IMR-90 (cell line): ENCODE data around the gene FN1. TPM values are rescaled to one million over a fixed set of nuclear protein-coding genes. Genes with fewer than 3 reads are reported as not detected.
A peak's percentile ranks its signal among the peaks of the same experiment; 100 is the strongest.

ENCODE experiments used
- ATAC-seq: fragments of 200-7000 bp; cut with Tn5 transposase; 2 replicates; pipeline ENCODE4 v1.9.1; 2020; ENCODE audit warnings: low read depth, mild to moderate bottlenecking, moderate library complexity
- BruUV-seq: library from RNA; stranded (reverse); fragments of 400-500 nt; replicated peaks from 2 replicates; lab custom pipeline; 2021; lab: Mats Ljungman, UMichigan
- CTCF ChIA-PET: fragments of 300-600 bp; formaldehyde crosslinking; extraction: SDS; loops from one replicate; lab custom pipeline; 2021; ENCODE audit warnings: antibody characterized with exemption; lab: Yijun Ruan, JAX
- POLR2A ChIA-PET: fragments of 300-600 bp; sonication (Branson Sonifier 250); formaldehyde crosslinking; loops from one replicate; lab custom pipeline; 2022; ENCODE audit warnings: antibody characterized with exemption; ENCODE audit not compliant: unreplicated experiment; lab: Charles Lee
- DNase-seq: peaks from one replicate; pipeline ENCODE4 v3.0.0; 2013
- H2AFZ ChIP-seq: replicated peaks from 2 replicates; pipeline ENCODE3; 2013; ENCODE audit warnings: low read length, mild to moderate bottlenecking; ENCODE audit not compliant: poor library complexity
- H2AK5ac ChIP-seq: 2 replicates; pipeline ENCODE4 v1.6.1; 2013; ENCODE audit warnings: low read depth, low read length, inconsistent platforms
- H2AK9ac ChIP-seq: replicated peaks from 2 replicates; pipeline ENCODE3; 2013; ENCODE audit warnings: mild to moderate bottlenecking, low read depth, low read length, moderate library complexity; ENCODE audit not compliant: poor library complexity
- H2BK120ac ChIP-seq: 2 replicates; pipeline ENCODE4 v1.6.1; 2013; ENCODE audit warnings: low read depth, low read length, inconsistent platforms
- H2BK15ac ChIP-seq: 3 replicates; pipeline ENCODE4 v1.6.1; 2013; ENCODE audit warnings: low read depth, low read length, inconsistent platforms
- H2BK20ac ChIP-seq: 2 replicates; pipeline ENCODE4 v1.6.1; 2013; ENCODE audit warnings: low read depth, mild to moderate bottlenecking, inconsistent platforms, low read length, moderate library complexity
- H2BK5ac ChIP-seq: 2 replicates; pipeline ENCODE4 v1.6.1; 2013; ENCODE audit warnings: mild to moderate bottlenecking, low read depth, low read length, inconsistent platforms; ENCODE audit not compliant: poor library complexity, severe bottlenecking
- H3K14ac ChIP-seq: replicated peaks from 2 replicates; pipeline ENCODE4 v1.6.1; 2013; ENCODE audit warnings: low read depth, low read length, inconsistent platforms
- H3K18ac ChIP-seq: 2 replicates; pipeline ENCODE4 v1.6.1; 2013; ENCODE audit warnings: low read depth, low read length, control low read depth
- H3K23ac ChIP-seq: 2 replicates; pipeline ENCODE4 v1.6.1; 2013; ENCODE audit warnings: low read depth, low read length, inconsistent platforms
- H3K27ac ChIP-seq: 2 replicates; pipeline ENCODE4 v1.5.1; 2013; ENCODE audit warnings: mild to moderate bottlenecking, control low read depth, low read length; ENCODE audit not compliant: insufficient read depth
- H3K27me3 ChIP-seq: 2 replicates; pipeline ENCODE4 v1.6.1; 2013; ENCODE audit warnings: low read length; ENCODE audit not compliant: control insufficient read depth, insufficient read depth
- H3K36me3 ChIP-seq: 2 replicates; pipeline ENCODE4 v1.6.1; 2013; ENCODE audit warnings: low read length, mixed read lengths; ENCODE audit not compliant: control insufficient read depth, insufficient read depth
- H3K4ac ChIP-seq: 2 replicates; pipeline ENCODE4 v1.6.1; 2013; ENCODE audit warnings: low read depth, low read length, inconsistent platforms
- H3K4me1 ChIP-seq: 2 replicates; pipeline ENCODE4 v1.6.1; 2013; ENCODE audit warnings: low read length, mixed read lengths; ENCODE audit not compliant: control insufficient read depth, insufficient read depth
- H3K4me2 ChIP-seq: 2 replicates; pipeline ENCODE4 v1.6.1; 2013; ENCODE audit warnings: low read depth, mild to moderate bottlenecking, control low read depth, low read length, moderate library complexity
- H3K4me3 ChIP-seq: 2 replicates; pipeline ENCODE4 v1.5.1; 2013; ENCODE audit warnings: low read depth, mild to moderate bottlenecking, control low read depth, low read length, moderate library complexity; ENCODE audit not compliant: insufficient read depth
- H3K56ac ChIP-seq: 2 replicates; pipeline ENCODE4 v1.6.1; 2013; ENCODE audit warnings: low read length, inconsistent platforms; ENCODE audit not compliant: insufficient read depth; ENCODE audit errors: extremely low read depth
- H3K79me1 ChIP-seq, 2 experiments: 2 replicates each; pipeline ENCODE4 v1.6.1; 2013; ENCODE audit warnings: low read length in 2 of 2, inconsistent platforms in 1 of 2, low read depth in 1 of 2
- H3K9ac ChIP-seq: 2 replicates; pipeline ENCODE4 v1.6.1; 2013; ENCODE audit warnings: low read depth, low read length, control low read depth
- H3K9me1 ChIP-seq: 2 replicates; pipeline ENCODE4 v1.6.1; 2013; ENCODE audit warnings: low read length, inconsistent platforms; ENCODE audit not compliant: insufficient read depth
- H3K9me3 ChIP-seq: 2 replicates; pipeline ENCODE4 v1.6.1; 2013; ENCODE audit warnings: low read length; ENCODE audit not compliant: control insufficient read depth, insufficient read depth
- H4K20me1 ChIP-seq: 2 replicates; pipeline ENCODE4 v1.6.1; 2013; ENCODE audit warnings: low read length, inconsistent platforms; ENCODE audit not compliant: insufficient read depth
- H4K5ac ChIP-seq: 2 replicates; pipeline ENCODE4 v1.6.1; 2013; ENCODE audit warnings: mild to moderate bottlenecking, low read depth, low read length, control low read depth
- H4K8ac ChIP-seq, 2 experiments: 2 replicates each; pipeline ENCODE4 v1.6.1; 2013; ENCODE audit warnings: low read depth in 2 of 2, low read length in 2 of 2, control low read depth in 1 of 2, inconsistent platforms in 1 of 2
- H4K91ac ChIP-seq: 2 replicates; pipeline ENCODE4 v1.6.1; 2013; ENCODE audit warnings: low read depth, low read length, inconsistent platforms; ENCODE audit not compliant: insufficient read depth
- BHLHE40 ChIP-seq: fragments of 150-350 bp; IDR thresholded peaks from 2 replicates; pipeline ENCODE4 v1.6.1; 2016; ENCODE audit warnings: mild to moderate bottlenecking, low read depth, low read length
- CEBPB ChIP-seq: IDR thresholded peaks from 2 replicates; pipeline ENCODE4 v1.6.1; 2012; ENCODE audit warnings: low read depth, low read length, improper control_type of control experiment
- CHD1 ChIP-seq: IDR thresholded peaks from 2 replicates; pipeline ENCODE4 v1.6.1; 2012; ENCODE audit warnings: low read depth, low read length, improper control_type of control experiment
- ELK1 ChIP-seq: fragments of 150-350 bp; IDR thresholded peaks from 2 replicates; pipeline ENCODE4 v1.6.1; 2016; ENCODE audit warnings: low read depth, mild to moderate bottlenecking, low read length, moderate library complexity, borderline replicate concordance
- FOS ChIP-seq: fragments of 150-350 bp; IDR thresholded peaks from 2 replicates; pipeline ENCODE4 v1.6.1; 2016; ENCODE audit warnings: low read depth, low read length
- MAZ ChIP-seq: IDR thresholded peaks from 2 replicates; pipeline ENCODE4 v1.6.1; 2012; ENCODE audit warnings: low read depth, mild to moderate bottlenecking, low read length, improper control_type of control experiment, moderate library complexity, borderline replicate concordance
- MXI1 ChIP-seq: IDR thresholded peaks from 2 replicates; pipeline ENCODE4 v1.6.1; 2012; ENCODE audit warnings: low read depth, mild to moderate bottlenecking, low read length, moderate library complexity, borderline replicate concordance
- NFE2L2 ChIP-seq: fragments of 150-350 bp; IDR thresholded peaks from 2 replicates; pipeline ENCODE4 v1.6.1; 2016; ENCODE audit warnings: low read depth, mild to moderate bottlenecking, low read length
- POLR2A ChIP-seq: IDR thresholded peaks from 2 replicates; pipeline ENCODE4 v1.6.1; 2012; ENCODE audit warnings: mild to moderate bottlenecking, low read depth, low read length
- RCOR1 ChIP-seq: IDR thresholded peaks from 2 replicates; pipeline ENCODE4 v1.6.1; 2012; ENCODE audit warnings: mild to moderate bottlenecking, low read length, improper control_type of control experiment; ENCODE audit not compliant: insufficient replicate concordance
- SMC3 ChIP-seq: fragments of 150-350 bp; IDR thresholded peaks from 2 replicates; pipeline ENCODE4 v1.6.1; 2016; ENCODE audit warnings: low read depth, mild to moderate bottlenecking, antibody characterized with exemption, low read length, moderate library complexity
- USF2 ChIP-seq: fragments of 150-350 bp; IDR thresholded peaks from 2 replicates; pipeline ENCODE4 v1.6.1; 2017; ENCODE audit warnings: mild to moderate bottlenecking, antibody characterized with exemption, low read length, low read depth
- WGBS, 2 experiments: methylation state at CpG; one replicate each; pipeline versions ENCODE4 v1.1.5 to v1.1.7; 2013; ENCODE audit warnings: missing lambda C conversion rate in 2 of 2; ENCODE audit not compliant: insufficient read length in 1 of 2; ENCODE audit errors: extremely low coverage in 2 of 2; 5-methylcytosine and 5-hydroxymethylcytosine counted together
- dilution Hi-C: fragments of 300-500 bp; cut with HindIII; formaldehyde crosslinking; loops from one replicate; pipeline ENCODE4 v1.14.3; 2018; ENCODE audit warnings: low sequenced_read_pairs; ENCODE audit not compliant: unreplicated experiment
- in situ Hi-C: fragments of 300-500 bp; cut with MboI; formaldehyde crosslinking; loops from 3 replicates; pipeline ENCODE4 v1.14.3; 2019; ENCODE audit warnings: low sequenced_read_pairs, inconsistent platforms, mixed read lengths
- intact Hi-C: fragments of 100-400 bp; cut with micrococcal nuclease; formaldehyde crosslinking; loops from 2 replicates; pipeline ENCODE4 v1.10.0; 2022
- polyA plus RNA-seq, 3 experiments: library from polyadenylated mRNA; depleted of rRNA; stranded (reverse); fragments of >200 nt; gene quantifications; 2 replicates each; pipeline ENCODE4 v1.2.3, GENCODE V29; 2012; ENCODE audit warnings: low replicate concordance in 1 of 3
- total RNA-seq: library from RNA; depleted of rRNA; stranded (reverse); fragments of >200 nt; gene quantifications from 2 replicates; pipeline ENCODE4 v1.2.3, GENCODE V29; 2012
- TF ChIP-seq, protein P1 (sequence below): conservative IDR thresholded peaks from 2 replicates; pipeline ENCODE4 v1.5.1; 2012; ENCODE audit warnings: mild to moderate bottlenecking, low read depth, low read length, improper control_type of control experiment

Gene FN1
- total and polyA plus RNA-seq, 2 of the 4 experiments (the other 2 are of a cell fraction): 8,243 to 13,004 TPM

DNA sequence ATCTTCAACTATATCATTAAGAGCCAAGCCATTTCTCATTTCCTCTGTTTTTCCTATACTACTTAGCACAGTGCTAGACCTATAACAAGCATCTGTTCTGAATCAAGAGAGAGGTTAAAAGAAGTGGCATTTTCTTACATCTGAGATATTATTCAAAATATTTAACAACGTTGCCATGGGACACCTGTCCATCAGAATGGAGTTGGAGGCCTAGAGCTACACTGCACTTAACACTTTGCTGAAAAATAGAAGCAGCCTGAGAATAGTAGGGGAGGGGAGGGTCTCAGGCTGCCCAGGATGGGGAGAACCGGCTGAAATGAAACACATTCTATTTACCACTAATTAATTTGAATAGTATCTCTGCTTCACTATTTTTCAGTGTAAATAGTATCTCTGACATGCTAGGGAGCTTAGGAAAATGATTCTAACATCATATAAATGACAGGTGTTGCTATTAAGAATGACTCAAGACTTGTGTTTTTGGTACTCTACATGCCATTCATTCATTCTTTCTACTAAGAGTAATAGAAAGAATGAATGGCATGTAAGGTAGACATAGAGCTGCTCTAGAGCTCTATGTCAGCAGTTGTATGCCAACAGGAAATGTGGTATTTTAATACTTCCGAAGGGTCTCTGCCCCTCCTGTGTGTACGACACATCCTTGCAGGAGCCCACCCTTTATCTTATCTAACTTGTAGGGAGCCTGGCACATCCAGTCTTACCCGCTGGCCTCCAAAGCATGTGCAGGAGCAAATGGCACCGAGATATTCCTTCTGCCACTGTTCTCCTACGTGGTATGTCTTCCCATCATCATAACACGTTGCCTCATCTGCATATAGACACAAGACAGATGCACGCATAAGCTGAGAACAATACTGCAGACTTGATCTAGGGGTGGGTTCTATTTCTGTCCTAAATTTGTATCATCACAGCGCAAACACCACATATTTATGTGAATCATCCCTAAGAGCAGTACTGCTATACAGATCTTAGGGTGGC lies 71.4 kb downstream of the FN1 start:
- H2AK5ac ChIP-seq: no peak overlapping the region
- H3K18ac ChIP-seq: no peak overlapping the region
- H3K27ac ChIP-seq: no peak overlapping the region
- peak overlapping the region; percentile 48 for H2BK5ac ChIP-seq
- no peak overlapping the region for H2AFZ ChIP-seq
- peak overlapping the region; percentile 3; the same call in 1 of the 2 replicates for H4K5ac ChIP-seq
- H3K9ac ChIP-seq: no peak overlapping the region
- H4K8ac ChIP-seq: peak overlapping the region in 1 of 2 experiments; percentile 3; a peak in 1 of 4 replicates
- no peaks in the 10 kb centered on the region for H3K27me3 ChIP-seq
- dilution Hi-C loops: no loop called here
- no peaks in the 10 kb centered on the region for H3K9me1 ChIP-seq
- H3K14ac ChIP-seq: no peak overlapping the region
- H3K56ac ChIP-seq: no peak overlapping the region
- no peak overlapping the region for H3K4me3 ChIP-seq
- peaks cover 11 to 25% of the 10 kb centered on the region in 2 experiments; a peak in 3 of 4 replicates for H3K79me1 ChIP-seq
- peaks cover 61% of the 10 kb centered on the region for H3K36me3 ChIP-seq
- ChIA-PET POLR2A (interaction anchor here (0.5 kb wide), 1 partner anchor 22 kb away, joined by 10 read pairs; no protein-coding TSS in a partner anchor), CTCF (interaction anchor here (0.7 kb wide), 1 partner anchor 40 kb away, joined by 3 read pairs; no protein-coding TSS in a partner anchor)
- DNase-seq: peak; percentile 17
- no peak overlapping the region for H3K4me2 ChIP-seq
- H4K20me1 ChIP-seq: peaks cover 26% of the 10 kb centered on the region
- no peak overlapping the region for H4K91ac ChIP-seq
- WGBS, 2 experiments: 100% methylated on average over 1 of the region's 10 CpGs; no CpG with 5 or more reads in 1 of the 2 experiments
- H3K9me3 ChIP-seq: no peaks in the 10 kb centered on the region
- intact Hi-C loops: no loop called here
- no peak overlapping the region for H2BK20ac ChIP-seq
- no peak overlapping the region for H2BK120ac ChIP-seq
- H2AK9ac ChIP-seq: no peak overlapping the region
- H3K23ac ChIP-seq: no peak overlapping the region
- H3K4me1 ChIP-seq: peaks cover 3% of the 10 kb centered on the region; the same call in 1 of the 2 replicates
- H3K4ac ChIP-seq: no peak overlapping the region
- in situ Hi-C loops: no loop called here
- ATAC-seq: no peak
- peak overlapping the region; percentile 55; the same call in 1 of the 3 replicates for H2BK15ac ChIP-seq
- no TSS peak for BruUV-seq
- TF ChIP-seq NFE2L2 (no peak), MXI1 (no peak), MAZ (no peak), USF2 (no peak), CEBPB (no peak), ELK1 (no peak), FOS (no peak), POLR2A (no peak; the same call in 1 of the 2 replicates), SMC3 (no peak), BHLHE40 (no peak), RCOR1 (no peak), CHD1 (no peak)
- TF ChIP-seq, protein P1, sequence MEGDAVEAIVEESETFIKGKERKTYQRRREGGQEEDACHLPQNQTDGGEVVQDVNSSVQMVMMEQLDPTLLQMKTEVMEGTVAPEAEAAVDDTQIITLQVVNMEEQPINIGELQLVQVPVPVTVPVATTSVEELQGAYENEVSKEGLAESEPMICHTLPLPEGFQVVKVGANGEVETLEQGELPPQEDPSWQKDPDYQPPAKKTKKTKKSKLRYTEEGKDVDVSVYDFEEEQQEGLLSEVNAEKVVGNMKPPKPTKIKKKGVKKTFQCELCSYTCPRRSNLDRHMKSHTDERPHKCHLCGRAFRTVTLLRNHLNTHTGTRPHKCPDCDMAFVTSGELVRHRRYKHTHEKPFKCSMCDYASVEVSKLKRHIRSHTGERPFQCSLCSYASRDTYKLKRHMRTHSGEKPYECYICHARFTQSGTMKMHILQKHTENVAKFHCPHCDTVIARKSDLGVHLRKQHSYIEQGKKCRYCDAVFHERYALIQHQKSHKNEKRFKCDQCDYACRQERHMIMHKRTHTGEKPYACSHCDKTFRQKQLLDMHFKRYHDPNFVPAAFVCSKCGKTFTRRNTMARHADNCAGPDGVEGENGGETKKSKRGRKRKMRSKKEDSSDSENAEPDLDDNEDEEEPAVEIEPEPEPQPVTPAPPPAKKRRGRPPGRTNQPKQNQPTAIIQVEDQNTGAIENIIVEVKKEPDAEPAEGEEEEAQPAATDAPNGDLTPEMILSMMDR: no peak
